ENCODE measurements around the gene SYT17.

GRCh38 chr16:19140396-19140795, 27.6 kb upstream of the SYT17 start:
- TF ChIP-seq, protein P1, sequence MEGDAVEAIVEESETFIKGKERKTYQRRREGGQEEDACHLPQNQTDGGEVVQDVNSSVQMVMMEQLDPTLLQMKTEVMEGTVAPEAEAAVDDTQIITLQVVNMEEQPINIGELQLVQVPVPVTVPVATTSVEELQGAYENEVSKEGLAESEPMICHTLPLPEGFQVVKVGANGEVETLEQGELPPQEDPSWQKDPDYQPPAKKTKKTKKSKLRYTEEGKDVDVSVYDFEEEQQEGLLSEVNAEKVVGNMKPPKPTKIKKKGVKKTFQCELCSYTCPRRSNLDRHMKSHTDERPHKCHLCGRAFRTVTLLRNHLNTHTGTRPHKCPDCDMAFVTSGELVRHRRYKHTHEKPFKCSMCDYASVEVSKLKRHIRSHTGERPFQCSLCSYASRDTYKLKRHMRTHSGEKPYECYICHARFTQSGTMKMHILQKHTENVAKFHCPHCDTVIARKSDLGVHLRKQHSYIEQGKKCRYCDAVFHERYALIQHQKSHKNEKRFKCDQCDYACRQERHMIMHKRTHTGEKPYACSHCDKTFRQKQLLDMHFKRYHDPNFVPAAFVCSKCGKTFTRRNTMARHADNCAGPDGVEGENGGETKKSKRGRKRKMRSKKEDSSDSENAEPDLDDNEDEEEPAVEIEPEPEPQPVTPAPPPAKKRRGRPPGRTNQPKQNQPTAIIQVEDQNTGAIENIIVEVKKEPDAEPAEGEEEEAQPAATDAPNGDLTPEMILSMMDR (IDR thresholded peaks at IDR 0.05; ENCODE audit: poor library complexity), result no peak
- TF ChIP-seq EZH2phosphoT487 (IDR thresholded peaks at IDR 0.05; ENCODE audit: low read depth, severe bottlenecking, unreplicated experiment), result no peak
- TF ChIP-seq EZH2 (IDR thresholded peaks at IDR 0.05; ENCODE audit: borderline replicate concordance), result no peak

Data from hepatocyte (in vitro differentiated cells).